ENCODE data around the gene PHC3.
"Not testable (repeated sequence)": the region's sequence is repeated elsewhere in the genome, so short reads cannot be mapped to it uniquely, and the experiment has no call there.

PHC3 gene

GRCh38 chr3:170130532-170130931 is 51.0 kb downstream of the PHC3 start:
- in situ Hi-C loops (cut with MboI; ENCODE audit: low sequenced_read_pairs) = no loop called here

DNA sequence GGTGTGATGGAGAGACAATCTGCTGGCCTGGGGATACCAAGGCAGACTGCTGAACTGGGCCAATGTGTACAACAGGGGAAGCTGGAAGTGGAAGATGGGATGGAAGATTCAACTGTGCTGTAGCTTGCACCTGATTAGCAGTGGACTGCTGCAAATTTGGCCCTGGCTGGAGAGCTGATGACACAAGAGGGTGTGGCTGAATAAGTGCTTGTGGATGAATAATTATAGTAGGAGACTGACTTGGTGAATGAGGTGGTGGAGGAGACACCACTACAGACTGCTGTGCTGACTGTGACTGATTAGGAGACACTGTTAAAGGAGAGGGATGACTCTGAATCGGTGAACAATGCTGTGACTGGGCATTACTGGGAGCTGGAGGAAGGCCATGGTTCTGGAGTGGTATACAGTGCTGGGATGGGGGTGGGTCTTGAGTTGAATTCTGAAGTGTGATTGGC is 52.5 kb downstream of the PHC3 start:
- in situ Hi-C loops (cut with MboI; ENCODE audit: low sequenced_read_pairs) = no loop called here

GRCh38 chr3:170128259-170128976 is 53.1 kb downstream of the PHC3 start:
- in situ Hi-C loops (cut with MboI; ENCODE audit: low sequenced_read_pairs) = no loop called here

DNA sequence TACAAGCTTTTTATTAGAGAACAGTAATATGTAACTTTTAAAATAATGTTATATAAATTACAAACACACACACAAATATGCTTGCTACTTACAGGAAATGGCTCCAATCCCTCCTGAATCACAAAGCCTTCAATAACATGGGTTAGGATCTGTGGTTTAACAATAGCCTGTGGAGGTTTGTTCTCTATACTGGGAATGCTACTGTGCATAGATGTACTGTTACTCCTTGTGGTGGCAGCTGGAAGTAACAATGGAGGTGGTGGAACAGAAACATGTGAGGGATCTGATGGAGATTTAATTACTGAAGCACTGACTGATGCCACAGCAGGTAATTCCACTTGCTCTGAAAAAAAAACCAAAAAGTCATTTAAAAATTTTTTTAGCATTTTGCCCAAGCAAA is 64.4 kb downstream of the PHC3 start:
- in situ Hi-C loops (cut with MboI; ENCODE audit: low sequenced_read_pairs) = no loop called here

DNA sequence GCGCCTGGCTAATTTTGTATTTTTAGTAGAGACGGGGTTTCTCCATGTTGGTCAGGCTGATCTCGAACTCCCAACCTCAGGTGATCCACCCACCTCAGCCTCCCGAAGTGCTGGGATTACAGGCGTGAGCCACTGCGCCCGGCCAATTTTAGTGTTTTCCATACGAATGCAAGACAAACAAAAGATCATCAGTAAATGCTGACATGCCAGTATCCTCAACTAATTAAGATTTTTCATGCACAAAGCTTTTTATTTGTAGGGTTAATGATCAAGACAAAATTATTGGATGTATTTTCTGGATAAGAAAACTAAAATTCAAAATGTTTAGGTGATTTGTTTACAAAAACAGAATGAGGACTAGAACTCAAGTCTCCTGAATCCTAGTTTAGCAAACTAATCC is 67.4 kb downstream of the PHC3 start:
- in situ Hi-C loops (cut with MboI; ENCODE audit: low sequenced_read_pairs) = not testable (repeated sequence)

GRCh38 chr3:170111147-170111771 is 70.3 kb downstream of the PHC3 start:
- in situ Hi-C loops (cut with MboI; ENCODE audit: low sequenced_read_pairs) = no loop called here

GRCh38 chr3:170109579-170110293 is 71.8 kb downstream of the PHC3 start:
- in situ Hi-C loops (cut with MboI; ENCODE audit: low sequenced_read_pairs) = no loop called here

DNA sequence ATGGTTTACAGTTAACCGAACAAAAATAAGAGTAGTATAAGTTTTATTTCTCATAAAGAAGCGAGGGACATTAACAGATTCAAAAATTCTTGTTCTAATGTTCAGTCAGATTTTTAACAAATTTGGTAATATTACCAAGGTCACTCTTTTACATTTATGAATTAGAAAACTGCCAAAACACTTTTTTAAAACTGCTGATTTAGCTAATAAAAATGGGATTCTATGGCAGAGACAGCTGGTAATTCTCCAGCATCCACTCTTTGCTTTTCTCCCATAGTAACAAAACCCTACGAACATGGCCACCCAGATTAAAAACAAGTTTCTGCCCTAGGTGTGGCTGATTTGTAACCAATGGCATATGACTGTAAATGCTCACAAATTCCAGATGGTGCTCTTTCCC is 72.6 kb downstream of the PHC3 start:
- in situ Hi-C loops (cut with MboI; ENCODE audit: low sequenced_read_pairs) = no loop called here

DNA sequence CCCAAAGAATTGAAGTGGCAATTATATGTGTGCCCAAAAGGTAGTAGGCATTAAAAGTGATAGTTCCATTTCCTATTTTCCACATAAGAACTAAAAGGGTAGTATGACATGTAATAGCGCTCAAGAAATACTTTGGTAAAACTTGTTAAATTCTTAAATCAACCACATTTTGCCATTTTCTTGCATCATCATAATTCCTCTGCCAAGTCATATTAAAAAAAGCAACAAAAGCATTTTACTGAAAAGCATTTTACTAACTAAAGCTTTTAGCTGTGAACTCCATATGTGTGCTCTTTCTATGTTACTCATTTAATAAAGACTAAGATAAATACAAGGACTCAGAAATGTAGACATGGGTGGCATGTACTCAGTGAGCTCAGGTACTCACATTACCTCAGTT is 73.6 kb downstream of the PHC3 start:
- in situ Hi-C loops (cut with MboI; ENCODE audit: low sequenced_read_pairs) = no loop called here

DNA sequence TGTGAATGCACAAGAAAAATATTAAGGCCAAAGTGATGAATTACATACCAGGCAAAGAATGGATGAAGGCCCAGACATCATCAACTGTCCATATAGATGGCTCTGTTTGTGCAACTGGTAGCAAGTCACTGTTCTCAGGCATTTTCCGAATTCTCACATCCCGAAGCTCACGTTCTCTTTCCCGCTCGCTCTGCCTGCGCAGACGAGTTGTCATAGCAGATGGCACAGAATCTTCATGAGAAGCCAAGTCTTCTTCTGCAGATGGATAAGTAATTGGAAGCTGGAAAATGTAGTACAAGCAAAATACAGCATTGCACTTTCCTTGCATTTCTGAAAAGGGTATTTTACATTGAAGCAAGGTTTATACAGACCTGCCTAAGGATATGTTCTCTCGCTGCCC is 79.1 kb downstream of the PHC3 start:
- in situ Hi-C loops (cut with MboI; ENCODE audit: low sequenced_read_pairs) = no loop called here

DNA sequence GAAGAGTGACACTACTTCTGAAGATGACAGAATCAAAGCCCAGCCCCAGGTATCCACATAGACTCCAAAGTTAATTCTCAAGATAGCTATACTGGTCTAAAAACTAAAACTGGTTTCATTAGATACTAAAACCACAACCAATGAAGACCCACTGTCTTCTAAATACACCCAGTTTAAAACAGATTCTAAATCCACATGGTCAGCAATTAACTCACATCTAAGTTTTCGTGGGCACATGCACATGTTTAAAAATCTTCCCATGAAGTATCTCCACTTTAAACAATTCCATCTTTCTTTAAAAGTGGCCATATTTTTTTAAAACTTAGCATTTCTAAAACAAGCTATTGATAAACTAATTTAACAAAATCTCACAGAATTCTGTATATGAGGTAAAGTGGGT is 80.6 kb downstream of the PHC3 start:
- in situ Hi-C loops (cut with MboI; ENCODE audit: low sequenced_read_pairs) = no loop called here

DNA sequence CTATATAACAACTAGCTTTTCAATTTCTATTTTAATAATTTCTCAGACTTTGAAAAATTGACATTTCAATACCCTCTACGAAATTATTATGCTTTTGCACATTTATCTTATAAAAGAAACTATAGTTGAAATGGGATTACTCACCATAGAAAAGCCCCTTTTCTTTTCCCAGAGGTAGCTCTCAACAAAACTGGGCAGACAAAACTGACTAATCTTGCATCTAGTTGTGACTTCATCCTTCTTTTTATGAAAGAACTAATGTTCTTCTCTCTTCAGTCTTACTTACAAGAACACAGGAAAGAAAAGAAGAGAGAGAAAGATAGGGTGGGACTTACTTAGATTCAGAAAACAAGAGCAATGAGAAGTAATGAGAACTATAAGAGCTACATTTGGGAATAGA is 82.8 kb downstream of the PHC3 start:
- in situ Hi-C loops (cut with MboI; ENCODE audit: low sequenced_read_pairs) = no loop called here

- in situ Hi-C loops (cut with MboI; ENCODE audit: low sequenced_read_pairs) = no loop called here
Measured at GRCh38 chr3:170096342-170096741, 85.2 kb downstream of the PHC3 start.

DNA sequence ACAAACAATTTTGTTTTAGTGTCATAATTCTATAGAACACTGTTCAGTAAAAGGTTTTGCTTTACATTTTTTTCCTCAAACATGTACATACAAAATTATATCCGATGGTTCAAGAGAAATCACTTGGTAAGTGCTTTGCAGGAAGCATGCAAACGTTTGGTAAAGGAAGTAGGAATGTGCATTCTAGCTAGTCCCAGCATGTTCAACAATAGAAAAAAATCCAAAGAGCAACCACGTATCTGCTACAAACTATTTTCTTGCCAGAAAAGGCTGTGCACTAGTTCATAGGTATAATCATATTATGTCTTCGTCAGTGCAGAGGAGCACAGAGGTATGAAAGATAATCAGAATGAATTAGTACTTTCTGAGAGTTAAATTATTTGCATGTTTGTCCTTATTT is 85.8 kb downstream of the PHC3 start:
- in situ Hi-C loops (cut with MboI; ENCODE audit: low sequenced_read_pairs) = no loop called here

GRCh38 chr3:170092907-170093306 is 88.6 kb downstream of the PHC3 start:
- in situ Hi-C loops (cut with MboI; ENCODE audit: low sequenced_read_pairs) = no loop called here

DNA sequence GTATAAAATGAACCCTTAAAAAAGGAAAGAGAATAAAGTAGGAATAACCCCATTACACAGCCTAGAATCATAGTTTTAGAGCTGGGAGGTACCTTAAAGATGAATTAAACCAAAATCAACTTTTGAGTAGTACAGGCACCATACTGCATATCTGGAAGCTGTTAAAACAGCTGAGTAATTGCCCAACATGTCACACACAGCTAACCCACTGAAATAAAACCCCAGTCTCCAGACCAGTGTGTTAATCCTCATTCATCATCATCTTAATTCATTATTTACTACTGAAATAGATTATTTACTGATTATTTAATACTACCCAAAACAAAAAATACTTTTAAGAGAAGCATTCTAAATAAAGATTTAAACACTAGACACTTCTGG is 90.9 kb downstream of the PHC3 start:
- in situ Hi-C loops (cut with MboI; ENCODE audit: low sequenced_read_pairs) = no loop called here

GRCh38 chr3:170089862-170090600 is 91.5 kb downstream of the PHC3 start:
- in situ Hi-C loops (cut with MboI; ENCODE audit: low sequenced_read_pairs) = no loop called here

DNA sequence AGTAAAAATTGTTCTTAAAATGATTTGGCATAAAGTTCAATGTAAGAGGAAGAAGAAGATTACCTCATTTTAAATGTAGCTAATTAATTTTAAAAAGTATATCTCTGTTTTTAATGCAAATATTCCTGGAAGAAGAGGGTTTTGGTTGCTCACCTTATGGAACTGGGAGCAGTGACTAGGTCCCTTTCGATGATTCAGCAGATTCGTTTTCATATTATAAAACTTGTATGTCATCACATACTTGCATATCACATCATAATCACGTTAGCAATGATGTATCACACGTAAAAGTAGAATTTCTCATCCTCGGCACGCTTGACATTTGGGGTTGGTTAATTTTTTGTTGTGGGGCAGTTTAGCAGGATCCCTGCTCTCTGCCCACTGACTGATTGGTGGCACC is 96.1 kb downstream of the PHC3 start:
- in situ Hi-C loops (cut with MboI; ENCODE audit: low sequenced_read_pairs) = no loop called here

GRCh38 chr3:170083343-170083742 is 98.2 kb downstream of the PHC3 start:
- in situ Hi-C loops (cut with MboI; ENCODE audit: low sequenced_read_pairs) = no loop called here

- in situ Hi-C loops (cut with MboI; ENCODE audit: low sequenced_read_pairs) = no loop called here
Measured at GRCh38 chr3:170081079-170081741, 100.3 kb downstream of the PHC3 start.

- in situ Hi-C loops (cut with MboI; ENCODE audit: low sequenced_read_pairs) = no loop called here
Measured at GRCh38 chr3:170080605-170081004, 100.9 kb downstream of the PHC3 start.
